GM21619 (cell line): Measurements from ENCODE around the gene RWDD3.

Source experiments
- ATAC-seq: cut with Tn5 transposase; IDR thresholded peaks from one replicate; pipeline ENCODE4 v1.9.1; 2021; ENCODE audit not compliant: unreplicated experiment

The RWDD3 gene

DNA sequence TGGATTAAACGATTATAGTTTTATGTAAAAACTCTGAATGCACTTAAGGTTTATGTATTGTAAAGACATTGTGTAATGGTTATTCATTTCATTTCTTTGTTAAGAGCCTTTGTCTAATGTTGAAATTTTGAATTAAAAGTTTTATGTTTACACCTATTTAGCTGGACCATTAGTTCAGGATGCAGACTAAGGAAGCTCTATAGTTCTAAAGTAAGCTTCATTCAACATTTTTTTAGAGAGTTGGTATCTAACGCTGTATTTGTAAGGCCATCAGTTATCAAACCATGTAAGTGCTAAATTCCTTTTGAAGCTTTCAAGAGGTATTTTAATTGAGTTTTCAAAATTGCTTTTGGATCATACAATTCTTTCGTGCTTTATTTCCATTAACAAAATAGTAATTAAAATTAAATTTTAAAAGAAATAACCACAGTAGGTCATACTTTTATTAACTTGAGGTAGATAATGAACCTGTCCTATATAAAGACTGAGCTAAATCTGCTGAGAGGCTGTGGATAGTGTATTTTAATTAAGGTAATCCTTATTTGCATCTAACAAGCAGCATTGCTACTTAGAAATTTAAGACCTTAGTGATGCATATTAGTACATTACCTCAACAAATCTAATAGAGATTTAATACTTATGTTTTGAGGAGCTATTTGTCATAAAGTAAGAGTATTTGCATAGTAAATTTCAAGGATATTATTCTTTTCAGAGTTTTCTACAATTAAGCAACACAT lies 47.9 kb downstream of the RWDD3 start:
- no peak for ATAC-seq

DNA sequence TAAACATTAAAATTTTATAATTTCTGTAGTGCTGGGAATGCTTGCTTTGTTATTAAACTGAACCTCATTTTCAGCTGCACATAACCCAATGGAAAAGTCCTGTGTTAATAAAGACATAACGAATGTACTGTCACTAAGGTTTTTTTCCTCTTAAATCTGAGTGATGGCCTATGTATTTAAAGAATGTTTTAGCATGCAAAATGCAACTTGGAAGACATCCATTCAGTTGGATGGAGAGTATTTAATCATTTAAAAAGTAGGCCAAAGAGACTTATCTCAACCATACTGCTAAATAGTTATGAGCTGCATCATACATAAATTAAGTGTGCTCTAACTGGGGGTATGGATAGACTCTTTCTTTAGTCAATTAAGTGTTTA lies 48.5 kb downstream of the RWDD3 start:
- ATAC-seq = no peak

DNA sequence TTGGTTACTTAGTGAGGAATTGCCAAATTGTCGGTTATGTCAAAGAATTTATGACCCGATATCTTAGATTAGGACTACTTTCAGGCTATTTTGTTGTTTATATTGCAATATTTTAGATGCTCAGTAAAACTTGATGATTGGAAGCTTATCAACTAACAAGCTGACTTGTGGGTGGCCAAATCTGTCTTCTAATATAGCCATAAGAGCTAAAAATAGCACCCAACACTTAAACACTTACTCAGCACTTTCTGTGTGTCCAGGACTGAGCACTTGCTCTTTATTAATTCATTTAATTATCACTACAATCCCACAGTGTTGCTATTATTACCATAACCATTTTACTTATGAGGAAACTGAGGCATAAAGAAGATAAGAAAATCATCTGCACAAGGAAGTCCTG lies 50.4 kb downstream of the RWDD3 start:
- no peak for ATAC-seq

DNA sequence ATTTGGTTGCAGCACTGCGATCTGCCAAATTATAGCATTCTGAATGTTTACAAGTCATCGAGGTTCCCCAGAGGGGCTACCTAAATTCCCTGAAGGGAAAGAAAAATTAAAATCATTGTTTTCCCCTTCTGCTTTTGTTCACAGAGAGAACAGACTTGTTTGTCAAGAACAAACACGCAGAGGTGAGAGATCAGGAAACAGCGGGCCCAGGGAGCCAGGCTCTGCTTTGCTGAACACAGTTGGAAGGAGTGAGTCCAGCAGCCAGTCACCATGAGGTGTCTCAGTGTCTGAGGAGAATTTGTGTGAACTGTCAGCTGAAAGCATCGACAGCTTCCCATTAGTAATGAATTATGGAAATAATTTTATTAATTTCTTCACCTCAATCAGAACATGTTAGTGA lies 52.5 kb downstream of the RWDD3 start:
- ATAC-seq = no peak

DNA sequence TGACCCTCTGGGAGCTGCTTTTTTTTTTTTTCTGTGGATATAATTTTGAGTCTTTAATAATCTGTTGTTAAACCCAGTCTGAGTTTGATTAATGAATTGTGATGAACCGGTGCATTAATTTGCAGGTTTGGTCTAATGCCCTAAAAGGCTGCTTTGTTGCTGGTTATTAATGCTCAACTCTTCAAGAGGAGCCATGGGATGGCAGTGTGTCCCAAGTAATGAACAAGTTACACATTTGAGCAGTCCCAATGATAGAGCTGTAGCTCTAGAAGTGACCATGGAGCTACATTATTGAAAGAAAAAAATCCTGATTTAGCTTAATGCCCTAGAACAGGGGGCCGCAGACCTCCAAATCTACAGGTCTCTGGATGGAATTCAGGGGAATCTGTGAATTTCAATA lies 53.1 kb downstream of the RWDD3 start:
- ATAC-seq = no peak

DNA sequence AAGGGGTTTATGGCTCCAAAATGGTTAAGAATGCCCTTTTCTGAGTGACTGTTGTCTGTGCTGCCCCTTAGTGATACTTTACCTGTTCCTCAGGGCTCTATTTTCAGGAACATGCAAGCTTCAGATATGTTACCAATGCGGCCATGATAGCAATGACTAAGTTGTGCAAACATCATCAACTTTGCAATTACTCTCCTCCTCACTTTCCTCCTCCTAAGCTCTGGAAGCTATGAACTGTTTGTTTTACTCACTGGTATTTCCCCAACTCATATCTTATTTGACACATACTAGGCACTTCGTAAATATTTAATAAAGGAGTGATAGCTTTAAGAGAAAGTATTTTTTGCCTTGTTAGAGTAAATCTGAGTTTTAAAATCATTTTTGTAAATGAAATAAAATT lies 53.8 kb downstream of the RWDD3 start:
- ATAC-seq = no peak
